Body of pancreas (tissue), 4 donors: ENCODE measurements around the gene CAMSAP1. TPM values are rescaled to one million over a fixed set of nuclear protein-coding genes. Genes with fewer than 3 reads are reported as not detected.

Source experiments
- ATAC-seq: fragments of 150-250 bp; one replicate; pipeline ENCODE4 v1.9.1; 2016
- DNase-seq, 4 donors: peaks; one replicate each; pipeline ENCODE4 v3.0.0-alpha.2; 2019
- H3K27ac ChIP-seq, 4 donors: fragments of 200-600 bp; sonication (generic); 1 replicate in 3 of 4; 2 replicates in 1 of 4; pipeline versions ENCODE4 v1.5.1 to v1.6.1; 2016 to 2019; ENCODE audit warnings: mild to moderate bottlenecking in 1 of 4, mixed read lengths in 1 of 4, moderate library complexity in 1 of 4
- H3K27me3 ChIP-seq, 2 donors: fragments of 200-600 bp; sonication (generic); one replicate each; pipeline ENCODE4 v1.6.0; 2016; ENCODE audit warnings: mild to moderate bottlenecking in 1 of 2
- H3K36me3 ChIP-seq, 2 donors: fragments of 200-600 bp; sonication (generic); replicated peaks in 1 of 2; 2 replicates each; pipeline ENCODE4 v1.5.1; 2016; ENCODE audit warnings: low read depth in 2 of 2; ENCODE audit not compliant: insufficient read depth in 1 of 2
- H3K4me1 ChIP-seq: fragments of 200-600 bp; sonication (generic); one replicate; pipeline ENCODE4 v1.6.0; 2016
- H3K4me3 ChIP-seq, 2 donors: fragments of 200-600 bp; sonication (generic); 1 replicate in 1 of 2; 2 replicates in 1 of 2; pipeline ENCODE4 v1.5.1; 2016 to 2019
- H3K9me3 ChIP-seq, 3 donors: fragments of 200-600 bp; sonication (generic); 1 replicate in 2 of 3; 2 replicates in 1 of 3; pipeline ENCODE4 v1.5.1; 2016
- CTCF ChIP-seq, 7 experiments: fragments of 450-650 bp in 4 of 7; fragments of 200-600 bp in 3 of 7; sonication (generic) in 3 of 7; IDR thresholded peaks; one replicate each; pipeline ENCODE4 v1.5.1; 2016 to 2019; ENCODE audit warnings: antibody characterized with exemption in 7 of 7
- POLR2A ChIP-seq, 3 donors: fragments of 450-650 bp; IDR thresholded peaks; one replicate each; pipeline ENCODE4 v1.6.1; 2016; ENCODE audit warnings: antibody characterized with exemption in 3 of 3, mild to moderate bottlenecking in 2 of 3
- WGBS, 2 donors: methylation state at CpG; one replicate each; pipeline ENCODE4 v1.1.5; 2017; 5-methylcytosine and 5-hydroxymethylcytosine counted together
- intact Hi-C: fragments of 100-400 bp; cut with DNase I; formaldehyde crosslinking; loops from one replicate; pipeline ENCODE4 v1.15.1; 2023
- total RNA-seq, 2 donors: library from RNA; depleted of rRNA; stranded (reverse); fragments of >200 nt; gene quantifications; one replicate each; pipeline ENCODE4 v1.1.0, GENCODE V29; 2016

Gene CAMSAP1
- total RNA-seq, 2 donors from 2014 or later: 14.8 to 30.3 TPM

GRCh38 chr9:135902655-135903357, 4.5 kb downstream of the CAMSAP1 start:
- no peak for TF ChIP-seq POLR2A (IDR thresholded peaks at IDR 0.05)
- TF ChIP-seq CTCF (IDR thresholded peaks at IDR 0.05): no peak
- DNase-seq: no peak
- WGBS, 2 donors: 77 to 90% methylated on average over 12 of the region's 12 CpGs

DNA sequence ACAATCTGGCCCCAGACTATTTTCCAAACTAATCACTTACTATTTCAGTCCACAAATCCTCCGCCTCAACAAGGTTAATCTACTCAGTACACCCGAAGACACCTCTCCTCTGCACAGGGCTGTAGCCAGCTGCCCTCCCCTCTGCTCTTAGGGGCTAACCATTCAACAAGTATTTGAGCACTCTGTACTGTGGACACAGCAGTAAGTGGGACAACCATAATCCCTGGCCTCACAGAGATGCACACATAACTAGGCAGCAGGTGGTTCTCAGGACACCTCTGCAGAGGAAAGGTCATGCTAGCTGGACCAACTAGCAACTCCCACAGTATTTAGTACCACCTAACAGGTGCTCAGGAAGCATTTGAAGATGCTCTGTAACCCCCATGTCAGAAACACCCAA, 5.5 kb downstream of the CAMSAP1 start:
- Histone ChIP-seq H3K36me3 (no peaks in the 10 kb centered on the region), H3K4me3 (no peak overlapping the region), H3K4me1 (peaks cover 25% of the 10 kb centered on the region), H3K27ac (no peak overlapping the region), H3K9me3 (no peaks in the 10 kb centered on the region), H3K27me3 (no peaks in the 10 kb centered on the region)
- WGBS, 2 donors: 82 to 93% methylated on average over 2 of the region's 2 CpGs
- intact Hi-C loops: no loop called here
- ATAC-seq (no peak), DNase-seq (no peak)
- TF ChIP-seq POLR2A (IDR thresholded peaks at IDR 0.05): no peak
- TF ChIP-seq CTCF (IDR thresholded peaks at IDR 0.05): no peak

More at GRCh38 chr9:135902655-135903357, 4.5 kb downstream of the CAMSAP1 start:
- H3K4me3 ChIP-seq: no peak overlapping the region
- no peak for ATAC-seq
- no peak overlapping the region for H3K27ac ChIP-seq
- no peaks in the 10 kb centered on the region for H3K27me3 ChIP-seq
- intact Hi-C loops: no loop called here
- H3K9me3 ChIP-seq: no peaks in the 10 kb centered on the region
- H3K36me3 ChIP-seq: no peaks in the 10 kb centered on the region
- H3K4me1 ChIP-seq: peaks cover 25% of the 10 kb centered on the region

GRCh38 chr9:135901031-135901758, 6.2 kb downstream of the CAMSAP1 start:
- intact Hi-C loops: no loop called here
- TF ChIP-seq CTCF (IDR thresholded peaks at IDR 0.05) (no peak), POLR2A (IDR thresholded peaks at IDR 0.05) (no peak)
- Histone ChIP-seq H3K27me3 (no peaks in the 10 kb centered on the region), H3K9me3 (no peaks in the 10 kb centered on the region), H3K27ac (no peak overlapping the region), H3K4me1 (peaks cover 23% of the 10 kb centered on the region), H3K4me3 (no peak overlapping the region), H3K36me3 (no peaks in the 10 kb centered on the region)
- ATAC-seq (no peak), DNase-seq (no peak)
- 83 to 87% methylated on average over 9 of the region's 9 CpGs for WGBS, 2 donors

- no peak for TF ChIP-seq CTCF (IDR thresholded peaks at IDR 0.05)
- no peak for TF ChIP-seq POLR2A (IDR thresholded peaks at IDR 0.05)
- H3K4me3 ChIP-seq: no peak overlapping the region
- H3K36me3 ChIP-seq: no peaks in the 10 kb centered on the region
- H3K27ac ChIP-seq: no peak overlapping the region
- intact Hi-C loops: no loop called here
- ATAC-seq: no peak
- H3K9me3 ChIP-seq: no peaks in the 10 kb centered on the region
- H3K27me3 ChIP-seq: no peaks in the 10 kb centered on the region
- WGBS, 2 donors: 84 to 85% methylated on average over 11 of the region's 11 CpGs
- DNase-seq: no peak
- H3K4me1 ChIP-seq: peaks cover 10% of the 10 kb centered on the region
Observed at GRCh38 chr9:135898634-135899407, 8.5 kb downstream of the CAMSAP1 start.
